HUES48 (cell line): ENCODE measurements around the gene HEMK1.

ENCODE experiments used
- H3K27ac ChIP-seq: one replicate; pipeline ENCODE4 v1.7.0; 2013; ENCODE audit warnings: low read depth, low read length, inconsistent platforms
- H3K27me3 ChIP-seq: 2 replicates; pipeline ENCODE4 v1.6.1; 2013; ENCODE audit warnings: mild to moderate bottlenecking, low read length; ENCODE audit not compliant: control insufficient read depth, insufficient read depth
- H3K36me3 ChIP-seq: 2 replicates; pipeline ENCODE4 v1.6.1; 2013; ENCODE audit warnings: low read length; ENCODE audit not compliant: control insufficient read depth, insufficient read depth
- H3K4me1 ChIP-seq: 2 replicates; pipeline ENCODE4 v1.6.1; 2013; ENCODE audit warnings: mild to moderate bottlenecking, low read length; ENCODE audit not compliant: control insufficient read depth, insufficient read depth
- H3K4me3 ChIP-seq: 2 replicates; pipeline ENCODE4 v1.5.1; 2013; ENCODE audit warnings: mild to moderate bottlenecking, low read depth, low read length
- H3K9ac ChIP-seq: 2 replicates; pipeline ENCODE4 v1.6.1; 2013; ENCODE audit warnings: mild to moderate bottlenecking, low read depth, low read length, moderate library complexity
- H3K9me3 ChIP-seq: 2 replicates; pipeline ENCODE4 v1.6.1; 2013; ENCODE audit warnings: low read length; ENCODE audit not compliant: control insufficient read depth, insufficient read depth

The HEMK1 gene

DNA sequence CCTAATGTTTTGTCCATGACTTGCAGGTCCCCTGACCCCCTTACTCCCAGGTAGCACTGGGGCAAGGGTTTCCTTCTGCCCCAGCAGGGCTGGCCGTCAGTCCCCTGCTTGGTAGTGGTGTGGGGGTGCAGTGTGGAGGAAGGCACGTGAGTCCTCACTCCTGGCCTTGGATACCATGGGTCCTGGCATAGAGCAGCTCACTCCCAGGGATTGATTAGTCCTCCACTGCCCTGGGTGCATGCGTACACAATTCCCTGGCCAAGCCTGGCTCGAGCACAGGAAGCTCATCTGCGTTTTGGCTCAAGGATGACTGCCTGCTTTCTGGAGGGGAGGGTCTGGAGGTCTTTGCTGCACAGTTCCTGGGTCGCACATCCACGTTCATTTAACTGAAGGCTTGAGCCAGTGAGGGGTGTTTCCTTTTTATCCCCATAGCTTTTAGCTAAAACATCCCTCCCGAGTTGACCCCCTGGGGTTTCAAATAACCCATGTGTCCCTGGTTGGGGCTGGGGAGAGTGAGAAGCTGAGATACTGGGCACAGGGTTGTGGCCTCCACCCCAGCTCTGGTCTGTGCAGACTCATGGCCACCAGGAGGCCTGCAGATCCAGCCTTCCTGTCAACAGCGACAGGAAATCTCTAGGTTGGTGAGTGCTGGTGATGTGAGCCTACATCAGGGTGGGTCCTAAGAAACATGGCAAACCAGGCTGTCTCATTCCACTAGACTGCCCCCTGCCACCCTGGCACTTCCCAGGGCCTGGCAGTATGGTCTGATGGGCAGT is 11.5 kb downstream of the HEMK1 start:
- Histone ChIP-seq H3K9me3 (no peaks in the 10 kb centered on the region), H3K4me1 (no peaks in the 10 kb centered on the region), H3K4me3 (no peak overlapping the region), H3K27me3 (no peaks in the 10 kb centered on the region), H3K27ac (no peak overlapping the region), H3K9ac (no peak overlapping the region), H3K36me3 (peaks cover 12% of the 10 kb centered on the region; the same call in 1 of the 2 replicates)

DNA sequence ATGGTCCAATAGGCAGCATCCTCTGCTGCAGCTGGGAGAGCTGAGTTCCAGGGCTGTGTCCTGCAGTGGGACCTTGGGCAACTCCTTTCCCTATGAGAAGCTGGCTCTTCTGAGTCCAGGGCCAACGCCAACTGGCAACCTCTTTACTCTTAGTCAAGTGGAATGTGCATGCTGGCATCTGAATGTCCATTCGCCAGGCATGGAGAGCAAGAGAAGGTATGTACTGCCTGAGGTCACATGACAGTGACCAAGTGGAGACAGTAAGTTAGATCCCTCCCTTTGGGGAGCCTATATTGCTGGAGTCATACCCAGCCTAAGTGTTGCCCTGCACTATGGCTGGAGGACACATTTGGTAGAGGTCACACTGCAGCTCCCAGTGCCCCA is 12.1 kb downstream of the HEMK1 start:
- Histone ChIP-seq H3K9me3 (no peaks in the 10 kb centered on the region), H3K36me3 (peaks cover 12% of the 10 kb centered on the region; the same call in 1 of the 2 replicates)

GRCh38 chr3:50582083-50582482 is 12.8 kb downstream of the HEMK1 start:
- Histone ChIP-seq H3K4me1 (no peaks in the 10 kb centered on the region), H3K27me3 (no peaks in the 10 kb centered on the region), H3K9ac (no peak overlapping the region), H3K36me3 (peaks cover 12% of the 10 kb centered on the region; the same call in 1 of the 2 replicates), H3K4me3 (no peak overlapping the region), H3K27ac (no peak overlapping the region), H3K9me3 (no peaks in the 10 kb centered on the region)

More for the DNA sequence above, 12.1 kb downstream of the HEMK1 start:
- no peaks in the 10 kb centered on the region for H3K27me3 ChIP-seq
- H3K4me3 ChIP-seq = no peak overlapping the region
- no peak overlapping the region for H3K9ac ChIP-seq
- H3K4me1 ChIP-seq = no peaks in the 10 kb centered on the region
- H3K27ac ChIP-seq = no peak overlapping the region

GRCh38 chr3:50583897-50584296 is 14.6 kb downstream of the HEMK1 start:
- no peaks in the 10 kb centered on the region for H3K9me3 ChIP-seq
- no peak overlapping the region for H3K9ac ChIP-seq
- H3K27ac ChIP-seq = no peak overlapping the region
- no peaks in the 10 kb centered on the region for H3K4me1 ChIP-seq
- no peak overlapping the region for H3K4me3 ChIP-seq
- peaks cover 12% of the 10 kb centered on the region; the same call in 1 of the 2 replicates for H3K36me3 ChIP-seq
- no peaks in the 10 kb centered on the region for H3K27me3 ChIP-seq

- Histone ChIP-seq H3K36me3 (peaks cover 12% of the 10 kb centered on the region; the same call in 1 of the 2 replicates), H3K9me3 (no peaks in the 10 kb centered on the region), H3K4me3 (no peak overlapping the region), H3K9ac (no peak overlapping the region), H3K4me1 (no peaks in the 10 kb centered on the region), H3K27ac (no peak overlapping the region), H3K27me3 (no peaks in the 10 kb centered on the region)
Measured at GRCh38 chr3:50584391-50584790, 15.1 kb downstream of the HEMK1 start.

GRCh38 chr3:50585919-50586762 is 16.8 kb downstream of the HEMK1 start:
- peaks cover 12% of the 10 kb centered on the region; the same call in 1 of the 2 replicates for H3K36me3 ChIP-seq
- no peak overlapping the region for H3K9ac ChIP-seq
- no peak overlapping the region for H3K4me3 ChIP-seq
- H3K9me3 ChIP-seq = no peaks in the 10 kb centered on the region
- H3K4me1 ChIP-seq = no peaks in the 10 kb centered on the region; the same call in 1 of the 2 replicates
- H3K27ac ChIP-seq = no peak overlapping the region
- no peaks in the 10 kb centered on the region for H3K27me3 ChIP-seq

GRCh38 chr3:50586763-50587070 is 17.4 kb downstream of the HEMK1 start:
- H3K36me3 ChIP-seq = peaks cover 9% of the 10 kb centered on the region; the same call in 1 of the 2 replicates
- H3K4me1 ChIP-seq = no peaks in the 10 kb centered on the region; the same call in 1 of the 2 replicates
- no peak overlapping the region for H3K9ac ChIP-seq
- no peak overlapping the region for H3K4me3 ChIP-seq
- H3K27ac ChIP-seq = no peak overlapping the region
- no peaks in the 10 kb centered on the region for H3K27me3 ChIP-seq
- H3K9me3 ChIP-seq = no peaks in the 10 kb centered on the region

DNA sequence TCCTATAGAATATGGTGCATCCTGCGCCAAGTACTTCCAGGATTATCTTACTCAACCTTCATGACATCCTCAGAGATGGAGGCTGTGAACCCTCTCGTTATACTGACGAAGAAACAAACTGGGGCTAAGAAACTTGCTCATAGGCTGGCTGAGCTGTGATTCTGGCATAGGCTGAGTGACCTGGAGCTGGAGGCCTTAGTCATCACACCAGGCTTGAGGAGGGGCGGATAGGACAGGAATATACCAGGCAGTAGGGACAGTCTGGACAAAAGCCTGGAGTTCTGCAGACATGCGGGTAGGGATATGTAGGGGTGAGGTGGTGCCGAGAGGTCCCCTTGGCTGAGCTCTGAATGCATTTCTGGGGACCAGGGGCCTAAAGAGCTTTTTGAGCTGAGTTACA is 18.1 kb downstream of the HEMK1 start:
- Histone ChIP-seq H3K4me1 (no peaks in the 10 kb centered on the region; the same call in 1 of the 2 replicates), H3K9me3 (no peaks in the 10 kb centered on the region), H3K9ac (no peak overlapping the region), H3K27me3 (no peaks in the 10 kb centered on the region), H3K4me3 (no peak overlapping the region), H3K36me3 (peaks cover 5% of the 10 kb centered on the region; the same call in 1 of the 2 replicates), H3K27ac (no peak overlapping the region)

DNA sequence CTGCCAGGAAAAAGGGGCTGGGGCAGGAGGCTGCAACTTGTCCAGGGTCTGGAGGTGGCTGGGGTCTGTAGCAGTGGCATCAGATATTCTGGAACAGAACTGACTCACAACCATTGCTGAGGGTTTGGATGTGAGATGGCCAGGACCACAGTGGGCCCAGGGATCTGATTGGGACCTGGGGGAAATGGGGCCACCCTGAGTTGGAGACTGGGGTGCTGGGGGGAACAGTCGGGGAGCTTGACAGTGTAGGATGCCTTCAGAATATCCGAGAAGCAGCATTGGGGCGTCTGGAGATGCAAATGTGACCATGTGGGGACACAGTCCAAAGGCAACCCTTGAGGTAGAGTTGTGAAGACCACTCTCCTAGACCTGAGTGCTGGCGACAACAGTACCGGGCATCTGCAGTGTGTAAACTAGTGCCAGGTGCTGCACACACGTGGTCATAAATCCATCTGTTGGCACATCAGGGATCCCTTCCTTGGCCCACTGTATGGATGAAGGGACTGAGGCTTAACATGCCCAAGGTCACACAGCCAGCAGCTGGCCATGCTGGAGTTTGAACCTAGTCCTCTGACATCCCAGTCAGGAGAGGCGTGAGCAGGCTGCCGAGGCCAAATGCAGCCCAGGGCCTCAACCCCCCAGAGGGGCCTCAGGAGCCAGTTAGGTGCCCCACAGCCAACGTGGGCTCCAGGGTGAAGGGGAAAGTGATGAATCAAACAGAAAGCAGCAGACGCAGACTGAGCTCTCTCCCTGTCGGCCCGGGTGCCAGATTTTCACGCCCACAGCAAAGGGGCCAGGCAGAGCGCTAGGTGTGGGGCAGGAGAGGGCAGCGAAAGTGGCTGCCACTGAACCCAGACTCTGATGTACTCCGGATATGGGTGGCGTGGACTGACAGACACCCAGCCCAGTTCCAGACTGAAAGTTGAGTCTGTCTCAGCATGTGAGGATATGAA is 18.8 kb downstream of the HEMK1 start:
- no peaks in the 10 kb centered on the region for H3K27me3 ChIP-seq
- H3K4me1 ChIP-seq = no peaks in the 10 kb centered on the region; the same call in 1 of the 2 replicates
- no peak overlapping the region for H3K27ac ChIP-seq
- H3K4me3 ChIP-seq = no peak overlapping the region
- H3K9me3 ChIP-seq = no peaks in the 10 kb centered on the region
- no peak overlapping the region for H3K9ac ChIP-seq
- H3K36me3 ChIP-seq = peaks cover 4% of the 10 kb centered on the region; the same call in 1 of the 2 replicates

- H3K9me3 ChIP-seq = no peaks in the 10 kb centered on the region
- H3K27me3 ChIP-seq = no peaks in the 10 kb centered on the region
- H3K4me3 ChIP-seq = no peak overlapping the region
- peaks cover 4% of the 10 kb centered on the region; the same call in 1 of the 2 replicates for H3K36me3 ChIP-seq
- H3K27ac ChIP-seq = no peak overlapping the region
- no peak overlapping the region for H3K9ac ChIP-seq
- H3K4me1 ChIP-seq = no peaks in the 10 kb centered on the region; the same call in 1 of the 2 replicates
Measured at GRCh38 chr3:50588759-50589433, 19.6 kb downstream of the HEMK1 start.
